HG03097 (cell line): ENCODE results near the gene RGMA.

Experiments
- ATAC-seq: cut with Tn5 transposase; IDR thresholded peaks from one replicate; pipeline ENCODE4 v1.9.1; 2021; ENCODE audit not compliant: unreplicated experiment, low FRiP score

RGMA gene

DNA sequence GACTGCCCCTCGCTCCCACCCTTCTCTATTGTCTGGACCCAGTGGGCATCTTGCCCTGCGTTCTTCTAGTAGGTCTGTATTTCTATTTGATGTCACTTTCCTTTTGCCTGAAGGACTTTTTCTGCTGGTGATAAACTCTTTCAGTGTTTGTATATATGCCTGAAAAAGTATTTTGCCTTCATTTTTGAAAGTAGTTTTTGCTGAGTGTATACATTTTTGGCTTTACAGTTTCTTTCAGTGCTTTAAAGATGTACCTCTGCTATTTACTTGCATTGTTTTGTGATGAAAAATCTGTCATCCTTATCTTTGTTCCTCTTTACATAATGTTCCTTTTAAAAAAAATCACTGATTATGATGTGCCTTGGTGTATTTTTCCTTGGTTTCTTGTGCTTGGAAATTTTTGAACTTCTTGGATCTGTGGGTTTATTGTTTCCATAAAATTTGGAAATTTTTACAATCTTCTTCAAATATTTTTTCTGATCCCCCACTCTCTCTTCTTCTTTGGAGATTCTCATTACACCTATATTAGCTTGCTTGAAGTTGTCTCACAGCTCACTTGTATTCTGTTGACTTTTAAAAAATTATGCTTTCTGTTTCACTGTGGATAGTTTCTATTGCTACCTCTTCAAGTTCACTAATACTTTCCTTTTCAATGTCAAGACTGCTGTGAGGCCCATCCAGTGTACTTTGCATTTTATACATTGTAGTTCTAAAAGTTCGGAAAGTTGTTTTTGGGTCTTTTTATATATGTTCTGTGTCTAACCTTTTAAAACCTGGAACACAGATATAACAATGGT is 67.8 kb downstream of the RGMA start:
- ATAC-seq, result peak; percentile 66

DNA sequence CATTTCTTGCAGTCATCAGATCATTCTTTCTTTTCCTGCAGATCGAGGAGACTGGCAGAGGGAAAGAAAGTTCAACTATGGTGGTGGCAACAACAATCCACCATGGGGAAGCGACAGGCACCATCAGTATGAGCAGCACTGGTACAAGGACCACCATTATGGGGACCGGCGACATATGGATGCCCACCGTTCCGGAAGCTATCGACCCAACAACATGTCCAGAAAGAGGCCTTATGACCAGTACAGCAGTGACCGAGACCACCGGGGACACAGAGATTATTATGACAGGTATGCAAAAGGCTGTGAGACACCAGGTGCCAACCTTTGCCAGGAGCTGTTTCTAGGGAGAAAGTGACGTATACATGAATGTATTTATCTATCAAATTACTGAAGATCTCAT is 69.0 kb downstream of the RGMA start:
- ATAC-seq, result no peak

DNA sequence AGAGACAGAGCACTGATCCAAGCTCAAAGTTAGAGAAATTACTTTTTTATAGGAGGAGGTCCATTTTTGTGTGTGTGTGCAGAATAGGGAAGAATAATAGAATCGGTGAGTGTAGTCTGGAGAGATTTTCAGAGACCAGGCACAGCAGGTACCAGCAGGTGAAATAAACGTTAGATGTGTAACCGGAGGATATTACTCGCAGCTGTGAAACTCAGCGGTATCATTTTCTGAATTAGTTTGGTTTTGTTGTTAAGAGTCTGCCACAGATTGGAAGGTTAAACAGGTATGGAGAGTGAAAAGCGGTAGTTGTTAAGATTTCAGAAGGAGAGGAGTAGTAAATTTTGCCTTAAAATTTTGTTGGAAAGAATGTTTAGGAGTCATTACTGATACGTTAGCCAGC is 69.9 kb downstream of the RGMA start:
- ATAC-seq, result no peak

DNA sequence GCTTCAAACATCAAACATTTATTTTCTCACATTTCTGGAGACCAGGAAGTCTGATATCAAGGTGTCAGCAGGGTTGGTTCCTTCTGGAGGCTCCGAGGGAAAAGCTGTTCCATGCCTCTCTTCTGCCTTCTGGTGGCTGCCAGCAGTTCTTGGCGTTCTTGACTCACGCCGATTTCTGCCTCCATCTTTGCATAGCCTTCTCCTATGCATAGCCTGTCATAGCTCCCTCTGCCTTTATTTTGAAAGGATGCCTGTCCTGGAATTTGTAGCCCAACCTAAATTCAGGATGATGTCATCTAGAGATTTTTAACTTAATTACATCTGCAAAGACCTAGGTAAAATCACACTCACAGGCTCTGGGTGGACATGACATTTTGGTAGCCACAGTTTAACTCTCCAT is 70.4 kb downstream of the RGMA start:
- no peak for ATAC-seq

DNA sequence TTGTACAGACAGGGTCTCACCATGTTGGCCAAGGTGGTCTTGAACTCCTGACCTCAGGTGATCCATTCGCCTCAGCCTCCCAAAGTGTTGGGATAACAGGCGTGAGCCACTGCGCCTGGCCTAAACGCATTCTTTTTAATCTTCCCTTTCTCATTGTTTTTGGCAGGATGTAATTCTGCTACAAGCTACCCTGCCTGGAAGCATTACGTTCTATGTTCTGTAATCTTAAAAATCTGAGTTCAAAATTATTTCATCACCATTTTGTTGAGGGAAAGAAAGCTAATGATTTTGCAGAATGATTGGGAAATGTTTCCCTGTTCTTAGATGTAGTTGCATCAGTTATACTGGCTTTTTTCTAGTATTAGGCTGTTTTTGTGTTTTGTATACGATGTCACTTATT is 71.5 kb downstream of the RGMA start:
- ATAC-seq, result no peak

DNA sequence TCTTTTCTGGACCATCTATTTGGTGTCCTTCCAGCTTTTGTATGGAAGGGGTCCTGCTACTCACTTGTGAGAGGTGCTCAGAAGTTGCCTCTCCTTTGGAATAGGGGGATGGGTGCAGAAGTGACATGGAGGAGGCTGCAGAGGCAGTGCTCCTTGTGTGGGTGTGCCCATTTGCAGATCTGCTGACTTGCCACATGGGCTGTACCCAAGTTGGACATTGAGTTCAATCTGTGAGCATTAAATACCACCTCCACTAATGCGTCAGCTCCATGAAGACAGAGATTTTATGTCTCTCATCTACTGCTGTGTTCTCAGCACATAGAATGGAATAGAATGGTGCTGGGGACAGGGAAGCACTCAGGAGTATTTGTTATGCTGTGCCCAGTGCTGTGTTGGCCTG is 76.2 kb downstream of the RGMA start:
- ATAC-seq, result no peak

DNA sequence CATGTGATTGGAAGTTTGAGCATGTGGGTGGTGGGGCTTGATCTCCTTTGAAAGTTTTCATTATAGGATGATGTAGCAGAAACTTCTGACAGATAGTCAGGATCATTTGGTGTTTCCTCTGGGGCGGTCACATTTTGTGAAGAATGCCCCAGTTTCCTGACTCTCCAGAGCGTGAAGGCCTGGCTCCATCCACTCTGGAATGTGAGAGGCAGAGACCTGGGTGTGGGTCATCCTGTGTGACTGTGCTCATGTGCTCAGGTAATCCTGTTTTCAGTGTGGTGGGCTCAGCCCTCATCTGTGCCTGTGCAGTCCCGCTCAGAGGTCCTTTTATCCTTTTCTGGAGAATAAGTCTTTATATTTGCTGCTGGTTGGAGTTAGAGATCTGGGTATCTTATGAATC is 81.0 kb downstream of the RGMA start:
- no peak for ATAC-seq

DNA sequence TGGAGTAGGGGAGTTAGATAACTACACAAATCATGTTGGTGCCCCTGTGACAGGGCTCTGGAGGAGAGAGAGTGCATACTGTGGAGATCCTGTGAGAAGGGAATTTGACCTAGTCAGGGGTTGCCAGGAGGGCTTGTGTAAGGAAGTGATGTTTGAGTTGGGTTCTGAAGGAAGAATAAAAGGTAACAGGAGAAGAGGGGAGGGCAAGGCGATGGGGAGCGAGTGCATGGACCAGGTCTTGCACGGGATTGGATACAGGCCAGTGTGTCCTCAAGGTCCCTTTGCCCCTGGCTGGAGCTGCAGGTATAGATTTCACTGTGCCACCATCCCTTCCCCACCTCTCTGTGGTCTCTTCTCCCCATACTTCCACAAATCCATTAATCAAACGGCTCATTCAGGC is 83.9 kb downstream of the RGMA start:
- no peak for ATAC-seq

DNA sequence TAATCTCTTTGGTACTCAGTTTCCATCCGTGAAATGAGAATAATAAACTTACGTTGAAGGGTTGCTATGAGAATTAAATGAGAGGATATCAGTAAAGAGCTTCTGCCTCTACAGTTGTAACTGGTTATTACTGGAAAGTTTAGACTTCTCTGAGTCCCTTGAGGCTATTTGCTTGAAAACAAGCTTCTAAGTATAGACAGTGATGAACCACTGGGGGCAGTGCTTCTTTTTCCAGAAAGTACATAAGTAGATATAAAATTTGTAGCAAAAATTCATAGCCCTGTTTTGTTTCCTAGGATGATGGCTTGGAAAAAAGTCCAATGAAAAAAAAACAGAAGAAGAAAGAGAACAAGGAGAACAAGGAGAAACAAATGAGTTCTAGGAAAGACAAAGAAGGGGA is 87.1 kb downstream of the RGMA start:
- no peak for ATAC-seq

DNA sequence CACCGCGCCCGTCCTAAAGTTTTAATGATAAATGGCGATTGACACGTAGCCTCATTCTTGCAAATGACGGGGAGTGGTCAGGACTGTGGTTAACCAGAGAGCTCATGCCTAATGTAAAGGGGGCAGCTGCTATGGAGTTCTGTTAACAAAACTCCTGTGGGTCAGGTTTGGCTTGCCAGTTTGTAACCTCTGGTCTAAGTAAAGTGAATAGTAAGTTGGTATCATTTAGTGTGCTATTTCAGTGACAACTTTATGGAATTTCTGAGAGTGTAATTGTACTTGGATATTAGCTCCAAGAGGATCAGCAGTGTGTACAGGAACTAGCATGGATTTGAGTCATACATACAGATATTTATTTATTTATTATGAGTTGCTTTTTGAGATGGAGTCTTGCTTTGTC is 87.9 kb downstream of the RGMA start:
- ATAC-seq, result no peak

DNA sequence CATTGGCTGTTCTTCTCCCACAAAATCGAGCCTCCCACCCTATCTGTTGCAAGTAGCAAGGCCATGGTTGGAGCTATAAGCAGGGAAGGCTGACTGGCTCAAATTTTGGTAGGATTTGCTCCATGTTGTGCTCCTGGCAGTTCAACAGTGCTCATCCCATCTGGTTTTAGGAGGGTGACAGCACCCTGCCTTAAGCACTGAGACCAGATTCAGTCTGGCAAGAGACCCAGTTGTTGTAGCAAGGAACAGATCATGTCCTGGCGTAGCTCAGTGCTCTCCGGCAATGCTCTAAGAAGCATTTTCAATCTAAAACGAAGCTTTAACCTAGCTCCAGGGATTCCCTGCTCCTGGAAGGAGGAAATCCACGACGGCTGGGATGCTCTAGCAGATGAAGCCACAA is 91.2 kb downstream of the RGMA start:
- no peak for ATAC-seq

DNA sequence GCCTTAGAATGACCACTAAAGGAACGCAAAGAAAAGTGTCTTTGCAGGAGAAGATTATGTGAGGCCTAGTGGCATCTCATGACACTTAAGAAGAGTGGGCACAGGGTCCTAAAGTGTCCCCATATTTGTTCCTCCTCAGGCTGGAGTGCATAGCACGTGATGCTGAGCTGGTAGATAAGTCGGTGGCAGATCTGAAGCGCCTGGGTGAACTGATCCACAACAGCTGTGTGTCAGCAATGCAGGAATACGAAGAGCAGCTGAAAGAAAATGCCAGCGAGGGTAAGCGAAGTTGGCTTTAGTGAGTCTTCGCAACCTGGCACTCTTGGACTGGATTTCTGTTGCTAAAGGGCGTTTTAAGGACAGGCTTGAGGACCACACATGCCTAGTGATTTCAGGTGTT is 96.3 kb downstream of the RGMA start:
- ATAC-seq, result no peak

DNA sequence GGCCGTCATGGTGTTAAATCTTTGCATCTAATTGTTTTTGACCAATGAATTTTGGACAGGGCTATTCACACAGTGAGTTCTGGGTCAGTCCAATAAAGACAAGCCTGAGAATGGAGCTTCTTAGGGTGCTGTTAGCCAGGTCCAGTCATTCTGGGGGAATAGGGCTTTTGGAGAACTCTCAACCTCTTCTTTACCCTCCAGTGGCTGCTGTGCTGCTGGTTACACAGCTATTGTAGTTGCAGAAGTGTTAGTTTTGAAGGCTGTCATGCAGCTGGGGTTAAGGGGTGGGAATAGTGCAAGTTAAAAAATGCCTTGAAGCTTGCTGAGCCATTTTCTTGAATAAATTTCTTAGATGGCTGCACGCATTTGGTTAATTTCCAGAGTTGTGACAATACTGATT is 99.0 kb downstream of the RGMA start:
- no peak for ATAC-seq

DNA sequence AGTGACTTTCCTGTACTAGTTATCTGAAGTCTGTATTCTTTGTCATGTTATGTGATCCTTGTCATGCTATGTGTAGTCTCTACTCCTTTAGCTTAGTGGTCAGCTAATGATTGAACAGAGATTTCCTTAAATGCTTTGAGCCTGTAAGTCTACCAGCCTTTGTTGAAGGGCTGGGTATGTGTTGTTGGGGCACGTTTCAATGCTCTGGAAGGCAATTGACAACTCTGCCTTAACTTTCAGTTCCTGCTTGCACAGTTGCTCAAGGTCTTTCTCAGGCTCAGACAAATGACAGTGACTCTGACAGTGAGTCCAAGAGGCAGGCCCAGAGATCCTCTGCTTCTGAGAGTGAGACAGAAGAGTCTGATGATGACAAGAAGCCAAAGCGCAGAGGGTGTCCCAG is 99.5 kb downstream of the RGMA start:
- peak; percentile 83 for ATAC-seq
